GM18499 (cell line): ENCODE data around the gene AFTPH.

Experiments used
- ATAC-seq: cut with Tn5 transposase; IDR thresholded peaks from one replicate; pipeline ENCODE4 v1.9.1; 2021; ENCODE audit warnings: moderate number of reproducible peaks; ENCODE audit not compliant: insufficient read depth, unreplicated experiment

Gene AFTPH

GRCh38 chr2:64523666-64524603 is at the start of gene AFTPH:
AFTPH (plus strand) TSS chr2:64524328; CDS start chr2:64551475, 27,147 bp downstream.
- peak; percentile 54 for ATAC-seq

GRCh38 chr2:64474636-64475035 is 49.5 kb upstream of the AFTPH start:
- ATAC-seq = no peak

GRCh38 chr2:64477037-64477436 is 47.1 kb upstream of the AFTPH start:
- no peak for ATAC-seq

GRCh38 chr2:64477979-64478378 is 46.1 kb upstream of the AFTPH start:
- no peak for ATAC-seq

- no peak for ATAC-seq
These were observed 45.5 kb upstream of the AFTPH start for GRCh38 chr2:64478502-64479230.

- ATAC-seq = no peak
These were observed 44.6 kb upstream of the AFTPH start for GRCh38 chr2:64479259-64480117.

GRCh38 chr2:64481665-64482064 is 42.5 kb upstream of the AFTPH start:
- no peak for ATAC-seq

GRCh38 chr2:64482243-64482642 is 41.9 kb upstream of the AFTPH start:
- no peak for ATAC-seq

GRCh38 chr2:64482765-64483504 is 41.2 kb upstream of the AFTPH start:
- no peak for ATAC-seq

GRCh38 chr2:64485331-64485730 is 38.8 kb upstream of the AFTPH start:
- ATAC-seq = no peak

- no peak for ATAC-seq
These were observed 38.2 kb upstream of the AFTPH start for GRCh38 chr2:64485961-64486360.

GRCh38 chr2:64487256-64488049 is 36.7 kb upstream of the AFTPH start:
- no peak for ATAC-seq

- no peak for ATAC-seq
These were observed 35.8 kb upstream of the AFTPH start for GRCh38 chr2:64488050-64488974.

GRCh38 chr2:64489081-64489751 is 34.9 kb upstream of the AFTPH start:
- no peak for ATAC-seq

- ATAC-seq = no peak
These were observed 32.7 kb upstream of the AFTPH start for GRCh38 chr2:64491426-64491825.

- ATAC-seq = no peak
These were observed 31.9 kb upstream of the AFTPH start for GRCh38 chr2:64492272-64492671.

- no peak for ATAC-seq
These were observed 31.3 kb upstream of the AFTPH start for GRCh38 chr2:64492821-64493220.
